ENCODE data around the gene ATP13A2.
A peak's percentile ranks its signal among the peaks of the same experiment; 100 is the strongest.

ATP13A2 gene

DNA sequence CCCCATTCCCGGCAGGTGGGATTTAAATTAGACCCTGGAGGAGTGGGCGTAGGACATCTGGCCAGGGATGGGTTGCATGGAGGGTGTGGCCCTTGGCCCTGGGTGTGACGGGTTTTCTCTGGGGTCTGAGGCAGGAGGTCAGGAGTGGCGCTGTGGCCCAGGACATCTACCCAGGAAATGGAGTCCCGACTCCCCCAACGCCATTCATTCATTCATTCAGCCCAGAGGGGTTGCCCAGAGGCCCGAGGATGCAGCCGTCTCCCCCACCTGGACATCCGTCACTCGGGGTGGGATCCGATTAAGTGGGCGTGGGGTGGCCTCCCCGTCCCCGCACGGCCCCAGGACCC, 663 bp downstream of the ATP13A2 start:
- ATAC-seq (ENCODE audit: insufficient read depth, low read depth), result no peak
- Histone ChIP-seq H3K9me3 (ENCODE audit: insufficient read depth, low read length, severe bottlenecking) (no peaks in the 10 kb centered on the region), H3K4me3 (ENCODE audit: low read depth in 1 of 2, low read length in 2 of 2) (peak overlapping the region; percentile 45 to 87; a peak in 3 of 4 replicates), H2AFZ (ENCODE audit: low read depth, low read length) (peak overlapping the region; percentile 81), H3K4me2 (ENCODE audit: insufficient read depth, low read length) (peak overlapping the region; percentile 85), H3K79me2 (ENCODE audit: insufficient read depth, low read length) (peaks cover 8% of the 10 kb centered on the region), H4K20me1 (ENCODE audit: insufficient read depth, low read length) (peaks cover 11% of the 10 kb centered on the region), H3K27ac (ENCODE audit: low read length) (peak overlapping the region; percentile 52; the same call in 1 of the 2 replicates), H3K4me1 (ENCODE audit: insufficient read depth, low read length) (peaks cover 23% of the 10 kb centered on the region), H3K27me3 (ENCODE audit: insufficient read depth, low read length, poor library complexity) (no peaks in the 10 kb centered on the region), H3K9ac (ENCODE audit: low read depth, low read length) (peak overlapping the region; percentile 76), H3K36me3 (ENCODE audit: insufficient read depth, low read length) (no peaks in the 10 kb centered on the region; the same call in 1 of the 2 replicates)
- TF ChIP-seq, protein P1, sequence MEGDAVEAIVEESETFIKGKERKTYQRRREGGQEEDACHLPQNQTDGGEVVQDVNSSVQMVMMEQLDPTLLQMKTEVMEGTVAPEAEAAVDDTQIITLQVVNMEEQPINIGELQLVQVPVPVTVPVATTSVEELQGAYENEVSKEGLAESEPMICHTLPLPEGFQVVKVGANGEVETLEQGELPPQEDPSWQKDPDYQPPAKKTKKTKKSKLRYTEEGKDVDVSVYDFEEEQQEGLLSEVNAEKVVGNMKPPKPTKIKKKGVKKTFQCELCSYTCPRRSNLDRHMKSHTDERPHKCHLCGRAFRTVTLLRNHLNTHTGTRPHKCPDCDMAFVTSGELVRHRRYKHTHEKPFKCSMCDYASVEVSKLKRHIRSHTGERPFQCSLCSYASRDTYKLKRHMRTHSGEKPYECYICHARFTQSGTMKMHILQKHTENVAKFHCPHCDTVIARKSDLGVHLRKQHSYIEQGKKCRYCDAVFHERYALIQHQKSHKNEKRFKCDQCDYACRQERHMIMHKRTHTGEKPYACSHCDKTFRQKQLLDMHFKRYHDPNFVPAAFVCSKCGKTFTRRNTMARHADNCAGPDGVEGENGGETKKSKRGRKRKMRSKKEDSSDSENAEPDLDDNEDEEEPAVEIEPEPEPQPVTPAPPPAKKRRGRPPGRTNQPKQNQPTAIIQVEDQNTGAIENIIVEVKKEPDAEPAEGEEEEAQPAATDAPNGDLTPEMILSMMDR (IDR thresholded peaks at IDR 0.05; ENCODE audit: borderline replicate concordance, extremely low read depth, low read length, poor library complexity, severe bottlenecking), result no peak
- no peak for TF ChIP-seq EZH2 (IDR thresholded peaks at IDR 0.05; ENCODE audit: borderline replicate concordance, low read depth, low read length, severe bottlenecking)
- no peak for DNase-seq

DNA sequence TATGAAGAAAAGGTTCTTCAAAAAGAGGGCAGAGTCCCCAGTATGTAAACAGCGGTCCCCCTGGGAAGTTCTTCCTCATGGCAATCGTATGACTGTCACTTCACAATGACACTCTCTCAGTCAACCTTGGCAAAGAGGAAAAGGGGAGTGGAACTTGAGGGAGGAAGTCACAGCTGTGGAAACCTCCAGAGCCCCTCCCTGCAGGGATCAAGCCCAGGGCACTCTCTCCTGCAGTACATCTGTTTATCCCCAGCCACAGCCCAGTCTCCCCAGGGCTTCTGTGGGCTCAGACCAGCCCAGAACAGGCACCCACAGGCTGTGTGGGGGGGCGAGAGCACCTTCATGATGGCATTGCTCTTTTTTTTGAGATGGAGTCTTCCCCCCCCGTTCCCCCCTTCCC, 2.0 kb downstream of the ATP13A2 start:
- TF ChIP-seq, protein P1 (IDR thresholded peaks at IDR 0.05; ENCODE audit: borderline replicate concordance, extremely low read depth, low read length, poor library complexity, severe bottlenecking), result no peak
- no peak for TF ChIP-seq EZH2 (IDR thresholded peaks at IDR 0.05; ENCODE audit: borderline replicate concordance, low read depth, low read length, severe bottlenecking)
- H3K4me3 ChIP-seq (ENCODE audit: low read depth in 1 of 2, low read length in 2 of 2), result no peak overlapping the region
- H3K9me3 ChIP-seq (ENCODE audit: insufficient read depth, low read length, severe bottlenecking), result no peaks in the 10 kb centered on the region
- DNase-seq (no peak), ATAC-seq (ENCODE audit: insufficient read depth, low read depth) (no peak)
- peaks cover 9% of the 10 kb centered on the region; the same call in 1 of the 2 replicates for H3K36me3 ChIP-seq (ENCODE audit: insufficient read depth, low read length)
- peaks cover 23% of the 10 kb centered on the region for H3K4me1 ChIP-seq (ENCODE audit: insufficient read depth, low read length)
- H3K9ac ChIP-seq (ENCODE audit: low read depth, low read length), result no peak overlapping the region
- H2AFZ ChIP-seq (ENCODE audit: low read depth, low read length), result no peak overlapping the region
- H4K20me1 ChIP-seq (ENCODE audit: insufficient read depth, low read length), result peaks cover 11% of the 10 kb centered on the region
- H3K4me2 ChIP-seq (ENCODE audit: insufficient read depth, low read length), result no peak overlapping the region
- H3K27ac ChIP-seq (ENCODE audit: low read length), result no peak overlapping the region
- peaks cover 8% of the 10 kb centered on the region for H3K79me2 ChIP-seq (ENCODE audit: insufficient read depth, low read length)
- no peaks in the 10 kb centered on the region for H3K27me3 ChIP-seq (ENCODE audit: insufficient read depth, low read length, poor library complexity)

DNA sequence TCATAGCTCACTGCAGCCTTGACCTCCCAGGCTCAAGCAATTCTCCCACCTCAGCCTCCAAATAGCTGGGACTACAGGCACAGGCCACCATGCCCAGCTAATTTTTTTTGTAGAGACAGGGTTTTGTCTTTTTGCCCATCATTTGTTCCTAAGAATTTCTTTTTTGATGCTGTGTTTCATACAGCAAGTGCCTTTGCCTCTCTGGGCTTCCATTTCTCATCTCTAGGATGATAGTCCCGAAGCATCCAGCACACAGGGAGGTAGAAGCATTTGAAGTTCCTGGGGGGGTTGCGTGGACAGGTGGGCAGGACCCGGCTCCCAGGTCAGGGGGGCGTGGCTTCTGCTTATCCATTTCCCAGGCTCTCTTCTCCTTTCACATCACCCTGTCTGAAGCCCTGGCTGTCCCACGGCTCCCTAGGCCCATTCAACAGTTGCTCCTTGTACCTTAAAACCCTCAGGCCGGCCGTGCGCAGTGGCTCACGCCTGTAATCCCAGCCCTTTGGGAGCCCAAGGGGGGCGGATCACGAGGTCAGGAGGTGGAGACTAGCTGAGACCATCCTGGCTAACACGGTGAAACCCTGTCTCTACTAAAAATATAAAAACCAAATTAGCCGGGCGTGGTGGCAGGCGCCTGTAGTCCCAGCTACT, 3.4 kb downstream of the ATP13A2 start:
- Histone ChIP-seq H3K79me2 (ENCODE audit: insufficient read depth, low read length) (peaks cover 8% of the 10 kb centered on the region), H4K20me1 (ENCODE audit: insufficient read depth, low read length) (peaks cover 11% of the 10 kb centered on the region), H3K36me3 (ENCODE audit: insufficient read depth, low read length) (peaks cover 20% of the 10 kb centered on the region), H3K27me3 (ENCODE audit: insufficient read depth, low read length, poor library complexity) (no peaks in the 10 kb centered on the region), H2AFZ (ENCODE audit: low read depth, low read length) (no peak overlapping the region), H3K4me3 (ENCODE audit: low read depth in 1 of 2, low read length in 2 of 2) (no peak overlapping the region), H3K4me1 (ENCODE audit: insufficient read depth, low read length) (peaks cover 23% of the 10 kb centered on the region), H3K9ac (ENCODE audit: low read depth, low read length) (no peak overlapping the region), H3K4me2 (ENCODE audit: insufficient read depth, low read length) (no peak overlapping the region), H3K27ac (ENCODE audit: low read length) (no peak overlapping the region), H3K9me3 (ENCODE audit: insufficient read depth, low read length, severe bottlenecking) (no peaks in the 10 kb centered on the region)
- TF ChIP-seq EZH2 (IDR thresholded peaks at IDR 0.05; ENCODE audit: borderline replicate concordance, low read depth, low read length, severe bottlenecking), result no peak
- TF ChIP-seq, protein P1 (IDR thresholded peaks at IDR 0.05; ENCODE audit: borderline replicate concordance, extremely low read depth, low read length, poor library complexity, severe bottlenecking), result no peak
- DNase-seq (no peak), ATAC-seq (ENCODE audit: insufficient read depth, low read depth) (no peak)

Data from DND-41 (cell line).